Heart right ventricle (tissue), 16 donors: ENCODE measurements around the gene LUZP2. TPM values are rescaled to one million over a fixed set of nuclear protein-coding genes. Genes with fewer than 3 reads are reported as not detected.
"Not testable (repeated sequence)": the region's sequence is repeated elsewhere in the genome, so short reads cannot be mapped to it uniquely, and the experiment has no call there.

ENCODE experiments used
- ATAC-seq, 8 donors: fragments of 200-7000 bp; cut with Tn5 transposase; one replicate each; pipeline ENCODE4 v1.9.1; 2020; ENCODE audit warnings: mild to moderate bottlenecking in 8 of 8, moderate library complexity in 8 of 8, moderate number of reproducible peaks in 1 of 8
- DNase-seq, 2 donors: peaks; one replicate each; pipeline ENCODE4 v3.0.0-alpha.2; 2020
- H3K27ac ChIP-seq, 10 donors: fragments of 200-600 bp; sonication (generic) in 2 of 10; one replicate each; pipeline versions ENCODE4 v1.5.0 to v1.8.0; 2020 to 2022; ENCODE audit warnings: mild to moderate bottlenecking in 3 of 10
- H3K27me3 ChIP-seq, 7 donors: fragments of 200-600 bp; one replicate each; pipeline ENCODE4 v1.8.0; 2021 to 2022; ENCODE audit warnings: mild to moderate bottlenecking in 2 of 7
- H3K36me3 ChIP-seq, 9 donors: fragments of 200-600 bp; sonication (generic) in 1 of 9; one replicate each; pipeline versions ENCODE4 v1.5.0 to v1.8.0; 2020 to 2022; ENCODE audit warnings: mild to moderate bottlenecking in 2 of 9
- H3K4me1 ChIP-seq, 9 donors: fragments of 200-600 bp; sonication (generic) in 1 of 9; one replicate each; pipeline versions ENCODE4 v1.5.0 to v1.8.0; 2020 to 2022; ENCODE audit warnings: mild to moderate bottlenecking in 4 of 9
- H3K4me3 ChIP-seq, 10 donors: fragments of 200-600 bp; sonication (generic) in 2 of 10; one replicate each; pipeline versions ENCODE4 v1.5.0 to v1.8.0; 2020 to 2022; ENCODE audit warnings: mild to moderate bottlenecking in 7 of 10, moderate library complexity in 2 of 10
- H3K9me3 ChIP-seq, 11 donors: fragments of 200-600 bp in 10 of 11; sonication (generic) in 2 of 11; one replicate each; pipeline versions ENCODE4 v1.5.0 to v1.8.0; 2013 to 2022; ENCODE audit warnings: mild to moderate bottlenecking in 2 of 11, control low read depth in 1 of 11, moderate library complexity in 1 of 11
- CTCF ChIP-seq, 9 donors: fragments of 200-600 bp; sonication (generic) in 2 of 9; IDR thresholded peaks; one replicate each; pipeline versions ENCODE4 v1.5.0 to v1.8.0; 2021 to 2022; ENCODE audit warnings: antibody characterized with exemption in 9 of 9, mild to moderate bottlenecking in 5 of 9, moderate library complexity in 1 of 9
- WGBS, 2 donors: extraction: QIAGEN DNeasy Blood & Tissue Kit; methylation state at CpG; one replicate each; pipeline ENCODE4 v1.1.7; 2013; ENCODE audit warnings: inconsistent platforms in 1 of 2; 5-methylcytosine and 5-hydroxymethylcytosine counted together
- intact Hi-C, 10 donors: fragments of 100-400 bp; cut with DNase I; formaldehyde crosslinking; loops; one replicate each; pipeline versions ENCODE4 v1.11.1 to v1.14.2; 2022
- polyA plus RNA-seq, 2 donors: library from polyadenylated mRNA; stranded (reverse); fragments of 200-250 nt; gene quantifications; one replicate each; pipeline ENCODE4 v1.2.3, GENCODE V29; 2013
- total RNA-seq, 10 donors: library from RNA; stranded (reverse); fragmentation: NEBNext Ultra II Directional in 3 of 10; extraction: Animal tissue kit (Norgen Biotek cat#: 25700) in 3 of 10; gene quantifications; one replicate each; pipeline versions ENCODE4 v1.2.1 to v1.2.4, GENCODE V29; 2021 to 2023
- donor health status: Arrhythmogenic right ventricular cardiomyopathy.
- donor health status: ischemic (EF 13 %, LVEDD 7.1; RV severe dilation, severe dysfunction).
- donor health status: healthy with polysubstance abuse.
- donor health status: DM: no; HTN: yes; CAD: no.
- donor health status: DM: no; HTN: no; CAD: no.
- donor health status: ischemic (EF 25% LVEDD 6.9; RV normal size, moderate dysfunction).
- donor health status: ischemic (EF 25% LVEDD 5.7; RV mildly dilated, moderate dysfunction).
- donor health status: healthy.
- donor health status: DM: yes; HTN: yes; CAD: no.
- donor health status: Ischemic cardiomyopathy.
- donor health status: ischemic (EF 35%, LVEDD 5.7; RV mildly dilated, moderate dysfunction).
- donor health status: nonischemic (EF 11% LVEDD 7.7; RV severe dilation, severe dysfunction).
- donor health status: DM: yes; HTN: yes; CAD: no.
- donor health status: PGD.
- donor health status: ischemic (EF 29% LVEDD 5.4; RV normal size, mild dysfunction).
- donor health status: nonischemic (EF 23%, LVEDD 6.1; RV moderate dilation, normal function).

LUZP2 gene
- total and polyA plus RNA-seq, 12 donors: 0.07 to 0.46 (median 0.18) TPM; not detected in 6

GRCh38 chr11:24890426-24890825, 393.6 kb downstream of the LUZP2 start:
- Histone ChIP-seq H3K9me3 (peaks cover 0 to 2% (median 0%) of the 10 kb centered on the region in 11 donors), H3K4me3 (no peak overlapping the region), H3K4me1 (no peaks in the 10 kb centered on the region), H3K36me3 (no peaks in the 10 kb centered on the region), H3K27me3 (no peaks in the 10 kb centered on the region), H3K27ac (no peak overlapping the region)
- 93 to 98% methylated on average over 1 of the region's 1 CpG for WGBS, 2 donors
- intact Hi-C loops: no loop called here
- ATAC-seq (no peak), DNase-seq (no peak)
- no peak for TF ChIP-seq CTCF (IDR thresholded peaks at IDR 0.05)

GRCh38 chr11:24891845-24892492, 395.1 kb downstream of the LUZP2 start:
- H3K27me3 ChIP-seq, DNase-seq, H3K36me3 ChIP-seq, H3K27ac ChIP-seq, H3K4me3 ChIP-seq, intact Hi-C loops, H3K4me1 ChIP-seq: not testable (repeated sequence)
- peaks cover 0 to 13% (median 0%) of the 10 kb centered on the region in 11 donors for H3K9me3 ChIP-seq
- 72 to 80% methylated on average over 4 of the region's 4 CpGs for WGBS, 2 donors
- peak in 4 of 8 donors; percentile 64 to 87 (median 73) for ATAC-seq

DNA sequence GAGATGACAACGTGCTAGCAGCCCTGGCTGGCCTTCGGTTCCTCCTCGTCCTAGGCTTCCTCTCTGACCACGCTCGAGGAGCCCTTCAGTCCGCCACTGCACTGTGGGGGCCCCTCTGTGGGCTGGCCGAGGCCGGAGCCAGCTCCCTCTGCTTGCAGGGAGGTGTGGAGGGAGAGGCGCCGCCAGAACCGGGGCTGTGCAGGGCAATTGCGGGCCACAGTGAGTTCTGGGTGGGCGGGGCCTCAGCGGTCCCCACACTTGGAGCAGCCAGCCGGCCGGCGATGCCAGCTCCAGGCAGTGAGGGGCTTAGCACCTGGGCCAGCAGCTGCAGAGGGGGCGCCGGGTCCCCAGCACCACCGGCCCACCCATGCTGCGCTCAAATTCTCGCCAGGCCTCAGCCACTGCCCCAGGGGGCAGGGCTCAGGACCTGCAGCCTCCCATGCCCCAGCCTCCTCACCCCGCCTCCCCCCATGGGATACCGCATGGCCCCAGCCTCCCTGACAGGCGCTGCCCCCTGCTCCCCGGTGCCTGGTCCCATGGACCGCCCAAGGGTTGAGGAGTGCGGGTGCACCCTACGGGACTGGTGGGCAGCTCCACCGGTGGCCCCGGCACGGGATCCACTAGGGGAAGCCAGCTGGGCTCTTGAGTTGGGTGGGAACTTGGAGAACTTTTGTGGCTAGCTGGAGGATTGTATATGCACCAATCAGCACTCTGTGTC, 399.4 kb downstream of the LUZP2 start:
- no peak for TF ChIP-seq CTCF (IDR thresholded peaks at IDR 0.05)
- H3K4me1 ChIP-seq: no peaks in the 10 kb centered on the region

GRCh38 chr11:24900514-24900913, 403.7 kb downstream of the LUZP2 start:
- no peak overlapping the region for H3K27ac ChIP-seq
- H3K36me3 ChIP-seq: no peaks in the 10 kb centered on the region
- no peak for ATAC-seq
- DNase-seq: no peak
- intact Hi-C loops: no loop called here
- no peak overlapping the region for H3K4me3 ChIP-seq
- H3K27me3 ChIP-seq: no peaks in the 10 kb centered on the region
- no peak for TF ChIP-seq CTCF (IDR thresholded peaks at IDR 0.05)
- 74 to 80% methylated on average over 3 of the region's 3 CpGs for WGBS, 2 donors
- H3K4me1 ChIP-seq: no peaks in the 10 kb centered on the region
- H3K9me3 ChIP-seq: peaks cover 0 to 15% (median 0%) of the 10 kb centered on the region in 11 donors

More for the DNA sequence above, 399.4 kb downstream of the LUZP2 start:
- no peak overlapping the region for H3K4me3 ChIP-seq
- no peak for ATAC-seq
- DNase-seq: no peak
- H3K27me3 ChIP-seq: no peaks in the 10 kb centered on the region
- H3K27ac ChIP-seq: no peak overlapping the region
- 91 to 96% methylated on average over 32 of the region's 32 CpGs for WGBS, 2 donors
- no peaks in the 10 kb centered on the region for H3K36me3 ChIP-seq
- intact Hi-C loops: no loop called here
- peaks cover 0 to 18% (median 0%) of the 10 kb centered on the region in 11 donors for H3K9me3 ChIP-seq
